Right ventricle myocardium superior (tissue), 1 donor: Measurements from ENCODE around the gene KRTAP9-7. TPM values are rescaled to one million over a fixed set of nuclear protein-coding genes. Genes with fewer than 3 reads are reported as not detected.
A peak's percentile ranks its signal among the peaks of the same experiment; 100 is the strongest.
"Not testable (repeated sequence)": the region's sequence is repeated elsewhere in the genome, so short reads cannot be mapped to it uniquely, and the experiment has no call there.

Experiments used
- ATAC-seq: fragments of 200-7000 bp; cut with Tn5 transposase; one replicate; pipeline ENCODE4 v1.9.1; 2020; ENCODE audit warnings: mild to moderate bottlenecking; ENCODE audit not compliant: poor library complexity
- DNase-seq: peaks from one replicate; pipeline ENCODE4 v3.0.0-alpha.2; 2020
- intact Hi-C: fragments of 100-400 bp; cut with DNase I; formaldehyde crosslinking; loops from one replicate; pipeline ENCODE4 v1.11.2; 2022
- long read RNA-seq: library from polyadenylated mRNA; unstranded; transcript quantifications from one replicate; pipeline ENCODE4 v2.0.0, GENCODE V29; 2021
- total RNA-seq: library from RNA; stranded (reverse); fragmentation: NEBNext Ultra II Directional; extraction: Animal tissue kit (Norgen Biotek cat#: 25700); gene quantifications from one replicate; pipeline ENCODE4 v1.2.1, GENCODE V29; 2021
- donor health status: DM: no; HTN: yes; CAD: no; lungs with severe emphysema.

KRTAP9-7 gene, protein sequence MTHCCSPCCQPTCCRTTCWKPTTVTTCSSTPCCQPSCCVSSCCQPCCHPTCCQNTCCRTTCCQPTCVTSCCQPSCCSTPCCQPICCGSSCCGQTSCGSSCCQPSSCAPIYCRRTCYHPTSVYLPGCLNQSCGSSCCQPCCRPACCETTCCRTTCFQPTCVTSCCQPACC
- not detected for total RNA-seq
- long read RNA-seq = 0 reads

- ATAC-seq, intact Hi-C loops: not testable (repeated sequence)
- DNase-seq = peak; percentile 30
These were observed at the start of gene KRTAP9-7 for GRCh38 chr17:41275648-41276190. TSS of gene KRTAP9-7 (plus strand) at chr17:41275698. CDS start at chr17:41275698, 0 bp downstream.

DNA sequence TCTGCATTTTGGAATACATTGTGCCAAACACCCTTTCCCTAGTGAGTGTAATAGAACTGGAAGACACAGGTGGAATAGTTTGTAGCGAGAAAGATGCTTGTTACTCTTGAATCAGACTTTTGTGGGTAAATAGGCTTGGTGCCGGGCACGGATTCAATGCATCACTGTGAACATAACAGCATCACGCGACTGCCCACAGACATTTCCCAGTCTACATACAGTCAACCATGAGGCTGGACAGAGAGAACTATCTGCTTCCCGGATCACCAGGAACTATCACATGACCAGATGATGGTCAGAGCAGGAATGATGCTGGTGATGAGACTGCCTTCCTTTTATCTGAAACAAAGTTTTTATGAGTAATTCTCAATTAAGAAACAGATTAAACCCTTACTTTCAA, 49.4 kb upstream of the KRTAP9-7 start:
- intact Hi-C loops = no loop called here
- DNase-seq (no peak), ATAC-seq (no peak)

DNA sequence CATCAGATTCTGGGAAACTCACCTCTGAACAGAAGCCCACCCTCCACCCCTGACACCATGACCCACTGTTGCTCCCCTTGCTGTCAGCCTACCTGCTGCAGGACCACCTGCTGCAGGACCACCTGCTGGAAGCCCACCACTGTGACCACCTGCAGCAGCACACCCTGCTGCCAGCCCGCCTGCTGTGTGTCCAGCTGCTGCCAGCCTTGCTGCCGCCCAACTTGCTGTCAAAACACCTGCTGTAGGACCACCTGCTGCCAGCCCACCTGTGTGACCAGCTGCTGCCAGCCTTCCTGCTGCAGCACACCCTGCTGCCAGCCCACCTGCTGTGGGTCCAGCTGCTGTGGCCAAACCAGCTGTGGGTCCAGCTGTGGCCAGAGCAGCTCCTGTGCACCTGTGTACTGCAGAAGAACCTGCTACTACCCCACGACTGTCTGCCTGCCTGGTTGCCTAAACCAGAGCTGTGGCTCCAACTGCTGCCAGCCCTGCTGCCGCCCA, 48.9 kb upstream of the KRTAP9-7 start, which contains the start of gene KRTAP9-2:
Gene KRTAP9-2 (plus strand): TSS at position 51 of the 498 bp plus-strand sequence. CDS start 7 bp downstream, at position 58.
- DNase-seq, intact Hi-C loops, ATAC-seq: not testable (repeated sequence)

DNA sequence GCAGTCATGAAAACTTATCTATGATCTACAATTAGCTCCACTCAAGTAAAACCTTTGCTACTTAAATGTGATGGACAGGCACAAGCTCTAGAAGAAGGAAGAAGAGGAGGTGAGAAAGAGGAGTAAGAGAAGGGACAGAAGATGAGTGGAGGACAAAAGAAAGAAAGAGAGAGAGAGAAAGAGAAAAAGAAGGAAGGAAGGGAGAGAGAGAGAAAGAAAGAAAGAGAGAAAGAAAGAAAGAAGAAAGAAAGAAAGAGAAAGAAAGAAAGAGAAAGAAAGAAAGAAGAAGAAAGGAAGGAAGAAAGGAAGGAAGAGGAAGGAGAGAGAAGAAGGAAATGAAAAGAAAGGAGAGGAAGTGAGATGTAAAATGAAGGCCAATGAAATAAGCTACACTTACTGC, 45.4 kb upstream of the KRTAP9-7 start:
- ATAC-seq (no peak), DNase-seq (no peak)
- intact Hi-C loops = no loop called here

DNA sequence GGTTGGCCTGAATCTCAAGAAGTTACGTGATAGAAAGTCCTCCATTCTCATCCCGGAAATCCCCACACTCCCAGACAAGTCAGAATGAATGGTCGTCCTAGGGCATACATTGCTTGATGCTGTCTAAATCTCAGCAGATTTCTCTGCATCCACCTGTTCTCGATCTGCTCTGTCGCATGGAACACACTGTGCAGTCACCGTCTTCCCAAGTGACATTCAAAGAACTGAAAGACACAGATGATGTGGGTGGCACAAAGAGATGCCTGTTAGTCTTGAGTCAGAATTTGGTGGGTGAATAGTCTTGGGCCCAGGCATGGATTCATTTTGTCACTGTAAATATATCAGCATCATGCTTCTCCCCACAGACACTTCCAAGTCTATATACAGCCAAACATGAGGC, 43.8 kb upstream of the KRTAP9-7 start:
- intact Hi-C loops = no loop called here
- no peak for ATAC-seq

GRCh38 chr17:41232399-41233105, 42.9 kb upstream of the KRTAP9-7 start, which contains the start of gene KRTAP9-3:
TSS of gene KRTAP9-3 (plus strand) at chr17:41232449. CDS start at chr17:41232502, 53 bp downstream.
- intact Hi-C loops, DNase-seq, ATAC-seq: not testable (repeated sequence)

More for the DNA sequence above, 43.8 kb upstream of the KRTAP9-7 start:
- DNase-seq = no peak

GRCh38 chr17:41237116-41237515, 38.4 kb upstream of the KRTAP9-7 start:
- DNase-seq, intact Hi-C loops, ATAC-seq: not testable (repeated sequence)

DNA sequence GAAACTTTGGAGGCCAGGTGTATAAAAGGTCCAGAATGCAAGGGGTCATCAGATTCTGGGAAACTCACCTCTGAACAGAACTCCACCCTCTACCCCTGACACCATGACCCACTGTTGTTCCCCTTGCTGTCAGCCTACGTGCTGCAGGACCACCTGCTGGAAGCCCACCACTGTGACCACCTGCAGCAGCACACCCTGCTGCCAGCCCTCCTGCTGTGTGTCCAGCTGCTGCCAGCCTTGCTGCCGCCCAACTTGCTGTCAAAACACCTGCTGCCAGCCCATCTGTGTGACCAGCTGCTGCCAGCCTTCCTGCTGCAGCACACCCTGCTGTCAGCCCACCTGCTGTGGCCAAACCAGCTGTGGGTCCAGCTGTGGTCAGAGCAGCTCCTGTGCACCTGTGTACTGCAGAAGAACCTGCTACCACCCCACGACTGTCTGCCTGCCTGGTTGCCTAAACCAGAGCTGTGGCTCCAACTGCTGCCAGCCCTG, 37.5 kb upstream of the KRTAP9-7 start, which contains the start of gene KRTAP9-8:
Gene KRTAP9-8 (plus strand): TSS at position 51 of the 489 bp plus-strand sequence. CDS start 53 bp downstream, at position 104.
- ATAC-seq, intact Hi-C loops: not testable (repeated sequence)

GRCh38 chr17:41246995-41247787, 28.3 kb upstream of the KRTAP9-7 start:
- intact Hi-C loops, DNase-seq, ATAC-seq: not testable (repeated sequence)

More for the DNA sequence above, 37.5 kb upstream of the KRTAP9-7 start, which contains the start of gene KRTAP9-8:
- DNase-seq = not testable (repeated sequence)

- ATAC-seq, DNase-seq, intact Hi-C loops: not testable (repeated sequence)
These were observed 25.8 kb upstream of the KRTAP9-7 start, which contains the start of gene KRTAP9-4 for GRCh38 chr17:41249637-41250240. TSS of gene KRTAP9-4 (plus strand) at chr17:41249687. CDS start at chr17:41249721, 34 bp downstream.

- intact Hi-C loops = no loop called here
These were observed 24.2 kb upstream of the KRTAP9-7 start for GRCh38 chr17:41251261-41251660.

DNA sequence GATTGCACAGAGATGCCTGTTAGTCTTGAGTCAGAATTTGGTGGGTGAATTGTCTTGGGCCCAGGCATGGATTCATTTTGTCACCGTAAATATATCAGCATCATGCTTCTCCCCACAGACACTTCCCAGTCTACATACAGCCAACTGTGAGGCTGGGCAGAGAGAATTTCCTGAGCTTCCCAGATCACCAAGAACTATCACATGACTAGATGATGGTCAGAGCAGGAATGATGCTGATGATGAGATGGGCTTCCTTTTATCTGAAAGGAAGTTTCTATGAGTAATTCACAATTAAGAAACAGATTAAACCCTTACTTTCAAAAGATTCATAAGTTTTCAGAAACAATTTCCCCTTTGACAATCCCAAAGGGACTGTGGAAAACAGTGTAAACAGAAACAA, 20.6 kb upstream of the KRTAP9-7 start:
- DNase-seq (no peak), ATAC-seq (no peak)
- intact Hi-C loops = no loop called here

More at GRCh38 chr17:41251261-41251660, 24.2 kb upstream of the KRTAP9-7 start:
- DNase-seq (no peak), ATAC-seq (no peak)

DNA sequence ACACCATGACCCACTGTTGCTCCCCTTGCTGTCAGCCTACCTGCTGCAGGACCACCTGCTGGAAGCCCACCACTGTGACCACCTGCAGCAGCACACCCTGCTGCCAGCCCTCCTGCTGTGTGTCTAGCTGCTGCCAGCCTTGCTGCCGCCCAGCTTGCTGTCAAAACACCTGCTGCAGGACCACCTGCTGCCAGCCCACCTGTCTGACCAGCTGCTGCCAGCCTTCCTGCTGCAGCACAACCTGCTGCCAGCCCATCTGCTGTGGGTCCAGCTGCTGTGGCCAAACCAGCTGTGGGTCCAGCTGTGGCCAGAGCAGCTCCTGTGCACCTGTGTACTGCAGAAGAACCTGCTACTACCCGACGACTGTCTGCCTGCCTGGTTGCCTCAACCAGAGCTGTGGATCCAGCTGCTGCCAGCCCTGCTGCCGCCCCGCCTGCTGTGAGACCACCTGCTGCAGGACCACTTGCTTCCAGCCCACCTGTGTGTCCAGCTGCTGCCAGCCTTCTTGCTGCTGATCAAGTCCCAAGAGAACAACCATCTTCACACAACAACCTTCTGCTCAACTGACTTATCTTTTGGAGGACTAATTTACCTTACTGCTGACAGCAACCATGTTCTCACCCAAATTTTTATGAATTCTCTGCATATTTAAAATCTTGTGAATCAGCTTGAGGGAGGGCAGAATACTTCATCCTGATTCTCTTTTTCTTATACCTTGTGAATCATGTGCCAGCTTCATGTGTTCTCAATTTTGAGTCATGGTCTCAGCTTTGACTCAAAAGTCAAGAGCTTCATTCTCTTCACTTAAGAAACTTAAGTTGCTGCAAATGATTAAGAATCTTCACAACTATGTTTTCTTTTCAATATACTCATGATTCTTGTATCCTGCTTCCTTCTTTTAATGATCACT, 19.9 kb upstream of the KRTAP9-7 start, which contains the start of gene KRTAP9-9:
Gene KRTAP9-9 (plus strand): TSS at position 4 of the 910 bp plus-strand sequence.
- intact Hi-C loops, DNase-seq, ATAC-seq: not testable (repeated sequence)

GRCh38 chr17:41256291-41256685, 19.2 kb upstream of the KRTAP9-7 start:
- intact Hi-C loops = no loop called here
- no peak for DNase-seq

DNA sequence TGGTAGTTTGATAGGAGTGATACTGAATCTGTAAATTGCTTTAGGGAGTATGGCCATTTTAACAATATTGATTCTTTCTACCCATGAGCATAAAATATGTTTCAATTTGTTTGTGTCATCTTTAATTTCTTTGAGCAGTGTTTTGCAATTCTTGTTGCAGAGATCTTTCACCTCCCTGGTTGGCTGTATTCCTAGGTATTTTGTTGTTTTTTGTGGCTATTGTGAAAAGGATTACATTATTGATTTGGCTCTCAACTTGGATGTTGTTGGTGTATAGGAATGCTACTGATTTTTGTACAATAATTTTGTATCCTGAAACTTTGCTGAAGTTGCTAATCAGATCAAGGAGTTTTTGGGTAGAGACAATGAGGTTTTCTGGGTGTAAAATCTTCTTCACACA, 17.1 kb upstream of the KRTAP9-7 start:
- DNase-seq = no peak
- intact Hi-C loops = no loop called here
- no peak for ATAC-seq

More at GRCh38 chr17:41256291-41256685, 19.2 kb upstream of the KRTAP9-7 start:
- no peak for ATAC-seq

- DNase-seq (no peak), ATAC-seq (no peak)
- intact Hi-C loops = no loop called here
These were observed 12.3 kb upstream of the KRTAP9-7 start for GRCh38 chr17:41263212-41263611.
